ENCODE measurements around the gene GRXCR2. TPM values are rescaled to one million over a fixed set of nuclear protein-coding genes. Genes with fewer than 3 reads are reported as not detected.

The GRXCR2 gene
- polyA plus RNA-seq (2013), result not detected in 2 replicates

- H3K4me2 ChIP-seq (ENCODE audit: low read length), result no peak within 1 kb of the TSS
- H2BK5ac ChIP-seq (ENCODE audit: low read depth, low read length, poor library complexity), result no peak within 1 kb of the TSS
- no peak within 1 kb of the TSS for H4K12ac ChIP-seq (ENCODE audit: low read depth, low read length)
- H2BK12ac ChIP-seq (ENCODE audit: low read length), result no peak within 1 kb of the TSS
- H4K91ac ChIP-seq (ENCODE audit: low read depth, low read length), result no peak within 1 kb of the TSS
- H3K27me3 ChIP-seq (ENCODE audit: insufficient read depth, low read length), result no peaks in the 10 kb centered on the region
- H3K4me3 ChIP-seq (ENCODE audit: low read depth, low read length), result no peak within 1 kb of the TSS
- H3K23ac ChIP-seq (ENCODE audit: low read length), result no peak within 1 kb of the TSS
- H3K79me2 ChIP-seq (ENCODE audit: control insufficient read depth, insufficient read depth, low read length, poor library complexity), result no peaks in the 10 kb centered on the region
- no peak within 1 kb of the TSS for H2AK5ac ChIP-seq (ENCODE audit: low read length)
- H3K4ac ChIP-seq (ENCODE audit: low read depth, low read length), result no peak within 1 kb of the TSS
- H3K14ac ChIP-seq (ENCODE audit: low read length), result no peak within 1 kb of the TSS
- H3K9ac ChIP-seq (ENCODE audit: low read length), result no peak within 1 kb of the TSS
- no CpG with 5 or more reads among the region's 3 CpGs for WGBS (ENCODE audit: extremely low coverage, insufficient coverage, insufficient read length)
- H3K4me1 ChIP-seq (ENCODE audit: control insufficient read depth in 1 of 2, insufficient read depth in 2 of 2, low read length in 2 of 2), result no peaks in the 10 kb centered on the region
- H3K36me3 ChIP-seq (ENCODE audit: control insufficient read depth in 1 of 2, insufficient read depth in 2 of 2, low read length in 2 of 2), result no peaks in the 10 kb centered on the region
- no peaks in the 10 kb centered on the region for H3K9me3 ChIP-seq (ENCODE audit: insufficient read depth, low read depth, low read length)
- no peak within 1 kb of the TSS for H3K27ac ChIP-seq (ENCODE audit: low read depth, low read length)
- no peaks in the 10 kb centered on the region for H3K79me1 ChIP-seq (ENCODE audit: low read length)
- H3K18ac ChIP-seq (ENCODE audit: low read length), result no peak within 1 kb of the TSS
- no peak within 1 kb of the TSS for H2BK120ac ChIP-seq (ENCODE audit: insufficient read depth, low read length, poor library complexity)
- H4K8ac ChIP-seq (ENCODE audit: low read depth, low read length), result no peak within 1 kb of the TSS
- H2AFZ ChIP-seq (ENCODE audit: insufficient read depth, low read length, poor library complexity), result no peak within 1 kb of the TSS
- no peak for DNase-seq
Measured at GRCh38 chr5:145872914-145873313, at the start of gene GRXCR2. TSS of gene GRXCR2 (minus strand) at chr5:145873014. CDS start at chr5:145872968, 46 bp downstream.

DNA sequence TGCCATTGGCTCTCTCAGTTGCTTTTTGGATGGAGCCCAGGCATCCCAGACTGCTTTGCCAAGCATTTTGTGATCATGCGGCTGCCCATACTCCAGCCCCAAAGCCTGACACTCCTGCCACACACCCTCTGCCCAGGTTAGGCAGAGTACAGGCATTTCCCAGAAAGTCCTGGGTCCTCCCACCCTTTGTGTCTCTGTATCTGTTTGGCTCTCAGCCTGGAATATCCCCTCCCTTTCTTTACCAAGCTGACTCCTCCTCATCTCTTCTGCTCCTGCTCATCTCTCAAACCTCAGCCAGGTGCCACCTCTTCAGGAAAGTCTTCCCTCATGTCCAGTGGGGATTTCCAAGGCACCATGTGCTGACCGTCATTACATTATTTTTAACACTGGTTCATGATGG lies 49.2 kb upstream of the GRXCR2 start:
- Histone ChIP-seq H4K8ac (ENCODE audit: low read depth, low read length) (no peak overlapping the region), H3K4me2 (ENCODE audit: low read length) (no peak overlapping the region), H3K18ac (ENCODE audit: low read length) (no peak overlapping the region), H2AFZ (ENCODE audit: insufficient read depth, low read length, poor library complexity) (no peak overlapping the region), H3K14ac (ENCODE audit: low read length) (no peak overlapping the region), H2AK5ac (ENCODE audit: low read length) (no peak overlapping the region), H3K4me1 (ENCODE audit: control insufficient read depth in 1 of 2, insufficient read depth in 2 of 2, low read length in 2 of 2) (peaks cover 0 to 2% of the 10 kb centered on the region in 2 experiments), H3K79me2 (ENCODE audit: control insufficient read depth, insufficient read depth, low read length, poor library complexity) (no peaks in the 10 kb centered on the region), H3K4me3 (ENCODE audit: low read depth, low read length) (no peak overlapping the region), H4K91ac (ENCODE audit: low read depth, low read length) (no peak overlapping the region), H2BK120ac (ENCODE audit: insufficient read depth, low read length, poor library complexity) (no peak overlapping the region), H3K9me3 (ENCODE audit: insufficient read depth, low read depth, low read length) (no peaks in the 10 kb centered on the region), H3K4ac (ENCODE audit: low read depth, low read length) (no peak overlapping the region), H3K79me1 (ENCODE audit: low read length) (peaks cover 4% of the 10 kb centered on the region), H3K27me3 (ENCODE audit: insufficient read depth, low read length) (no peaks in the 10 kb centered on the region), H3K9ac (ENCODE audit: low read length) (no peak overlapping the region), H2BK12ac (ENCODE audit: low read length) (no peak overlapping the region), H3K36me3 (ENCODE audit: control insufficient read depth in 1 of 2, insufficient read depth in 2 of 2, low read length in 2 of 2) (no peaks in the 10 kb centered on the region), H2BK5ac (ENCODE audit: low read depth, low read length, poor library complexity) (no peak overlapping the region), H3K23ac (ENCODE audit: low read length) (no peak overlapping the region), H3K27ac (ENCODE audit: low read depth, low read length) (no peak overlapping the region), H4K12ac (ENCODE audit: low read depth, low read length) (no peak overlapping the region)
- no CpG with 5 or more reads among the region's 2 CpGs for WGBS (ENCODE audit: extremely low coverage, insufficient coverage, insufficient read length)
- DNase-seq, result no peak

DNA sequence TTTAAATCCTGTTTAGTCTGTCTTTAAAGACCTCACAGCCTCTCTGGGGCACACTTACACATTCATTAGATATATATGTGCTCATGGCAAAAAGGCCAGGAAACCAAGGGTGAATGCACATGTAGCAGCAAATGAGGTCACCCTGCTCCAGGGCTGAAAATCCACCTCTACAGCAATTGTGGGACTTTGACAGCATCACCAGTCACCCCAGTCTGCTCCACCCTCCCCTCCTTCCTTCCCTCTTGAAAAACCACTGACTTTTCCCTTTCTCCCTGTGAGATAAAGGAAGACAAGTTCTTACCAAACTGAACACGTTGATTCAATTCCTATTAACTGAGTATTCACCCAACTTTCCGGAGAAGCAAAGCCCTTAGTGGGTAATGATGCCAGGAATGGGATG lies 48.4 kb upstream of the GRXCR2 start:
- Histone ChIP-seq H3K27ac (ENCODE audit: low read depth, low read length) (no peak overlapping the region), H3K18ac (ENCODE audit: low read length) (no peak overlapping the region), H3K4me2 (ENCODE audit: low read length) (no peak overlapping the region), H3K14ac (ENCODE audit: low read length) (no peak overlapping the region), H4K91ac (ENCODE audit: low read depth, low read length) (no peak overlapping the region), H4K8ac (ENCODE audit: low read depth, low read length) (no peak overlapping the region), H3K79me2 (ENCODE audit: control insufficient read depth, insufficient read depth, low read length, poor library complexity) (no peaks in the 10 kb centered on the region), H2BK5ac (ENCODE audit: low read depth, low read length, poor library complexity) (no peak overlapping the region), H3K23ac (ENCODE audit: low read length) (no peak overlapping the region), H3K4me3 (ENCODE audit: low read depth, low read length) (no peak overlapping the region), H3K79me1 (ENCODE audit: low read length) (peaks cover 4% of the 10 kb centered on the region), H2BK12ac (ENCODE audit: low read length) (no peak overlapping the region), H3K36me3 (ENCODE audit: control insufficient read depth in 1 of 2, insufficient read depth in 2 of 2, low read length in 2 of 2) (no peaks in the 10 kb centered on the region), H3K4ac (ENCODE audit: low read depth, low read length) (no peak overlapping the region), H3K9me3 (ENCODE audit: insufficient read depth, low read depth, low read length) (no peaks in the 10 kb centered on the region), H3K27me3 (ENCODE audit: insufficient read depth, low read length) (no peaks in the 10 kb centered on the region), H2BK120ac (ENCODE audit: insufficient read depth, low read length, poor library complexity) (no peak overlapping the region), H4K12ac (ENCODE audit: low read depth, low read length) (no peak overlapping the region), H3K4me1 (ENCODE audit: control insufficient read depth in 1 of 2, insufficient read depth in 2 of 2, low read length in 2 of 2) (peaks cover 0 to 2% of the 10 kb centered on the region in 2 experiments), H2AK5ac (ENCODE audit: low read length) (no peak overlapping the region), H2AFZ (ENCODE audit: insufficient read depth, low read length, poor library complexity) (no peak overlapping the region), H3K9ac (ENCODE audit: low read length) (no peak overlapping the region)
- DNase-seq, result no peak
- no CpG with 5 or more reads among the region's 2 CpGs for WGBS (ENCODE audit: extremely low coverage, insufficient coverage, insufficient read length)

DNA sequence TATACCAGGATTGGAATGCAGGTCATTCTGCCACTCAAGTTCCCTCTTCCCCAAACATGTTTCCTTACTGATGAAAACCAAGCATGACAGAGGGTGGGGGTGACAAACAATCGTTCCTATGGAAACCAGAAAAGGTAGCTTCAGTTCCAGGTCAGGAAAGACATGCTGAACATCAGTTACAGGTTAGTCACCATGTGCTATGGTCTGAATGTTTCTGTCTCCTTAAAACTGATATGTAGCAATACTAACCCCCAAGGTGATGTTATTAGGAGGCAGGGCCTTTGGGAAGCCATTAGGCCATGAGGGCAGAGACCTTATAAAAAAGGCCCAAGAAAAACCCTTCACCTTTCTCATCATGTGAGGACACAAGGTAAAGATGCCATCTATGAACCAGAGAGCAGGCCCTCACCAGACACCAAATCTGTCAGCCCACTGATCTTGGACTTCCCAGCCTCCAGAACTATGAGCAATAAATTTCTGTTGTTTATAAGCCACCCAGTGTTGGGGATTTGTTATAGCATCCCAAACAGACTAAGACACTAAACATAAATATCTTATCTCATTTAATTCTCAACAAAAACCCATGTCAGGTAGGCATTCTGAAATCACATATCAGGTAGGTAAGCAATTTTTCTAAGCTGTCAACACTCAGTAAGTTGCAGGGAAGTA lies 47.9 kb upstream of the GRXCR2 start:
- H3K18ac ChIP-seq (ENCODE audit: low read length), result no peak overlapping the region
- H3K9ac ChIP-seq (ENCODE audit: low read length), result no peak overlapping the region
- H2BK120ac ChIP-seq (ENCODE audit: insufficient read depth, low read length, poor library complexity), result no peak overlapping the region
- H4K12ac ChIP-seq (ENCODE audit: low read depth, low read length), result no peak overlapping the region
- no peak overlapping the region for H3K4me3 ChIP-seq (ENCODE audit: low read depth, low read length)
- H2BK12ac ChIP-seq (ENCODE audit: low read length), result no peak overlapping the region
- H4K91ac ChIP-seq (ENCODE audit: low read depth, low read length), result no peak overlapping the region
- H3K23ac ChIP-seq (ENCODE audit: low read length), result no peak overlapping the region
- no CpG with 5 or more reads among the region's 1 CpG for WGBS (ENCODE audit: extremely low coverage, insufficient coverage, insufficient read length)
- H3K9me3 ChIP-seq (ENCODE audit: insufficient read depth, low read depth, low read length), result no peaks in the 10 kb centered on the region
- H4K8ac ChIP-seq (ENCODE audit: low read depth, low read length), result no peak overlapping the region
- H3K4me2 ChIP-seq (ENCODE audit: low read length), result no peak overlapping the region
- no peak overlapping the region for H3K14ac ChIP-seq (ENCODE audit: low read length)
- H2BK5ac ChIP-seq (ENCODE audit: low read depth, low read length, poor library complexity), result no peak overlapping the region
- H2AFZ ChIP-seq (ENCODE audit: insufficient read depth, low read length, poor library complexity), result no peak overlapping the region
- no peak overlapping the region for H2AK5ac ChIP-seq (ENCODE audit: low read length)
- H3K79me2 ChIP-seq (ENCODE audit: control insufficient read depth, insufficient read depth, low read length, poor library complexity), result no peaks in the 10 kb centered on the region
- peaks cover 4% of the 10 kb centered on the region for H3K79me1 ChIP-seq (ENCODE audit: low read length)
- DNase-seq, result no peak
- H3K4ac ChIP-seq (ENCODE audit: low read depth, low read length), result no peak overlapping the region
- H3K36me3 ChIP-seq (ENCODE audit: control insufficient read depth in 1 of 2, insufficient read depth in 2 of 2, low read length in 2 of 2), result no peaks in the 10 kb centered on the region
- no peak overlapping the region for H3K27ac ChIP-seq (ENCODE audit: low read depth, low read length)
- peaks cover 0 to 2% of the 10 kb centered on the region in 2 experiments for H3K4me1 ChIP-seq (ENCODE audit: control insufficient read depth in 1 of 2, insufficient read depth in 2 of 2, low read length in 2 of 2)
- H3K27me3 ChIP-seq (ENCODE audit: insufficient read depth, low read length), result no peaks in the 10 kb centered on the region

Data from trophoblast cell (in vitro differentiated cells and primary cell).